Chondrocyte (in vitro differentiated cells): Measurements from ENCODE around the gene KCNK17. TPM values are rescaled to one million over a fixed set of nuclear protein-coding genes. Genes with fewer than 3 reads are reported as not detected.

ENCODE experiments used
- DNase-seq: peaks from one replicate; pipeline ENCODE4 v3.0.0; 2021; ENCODE audit warnings: mixed read lengths, low spot score
- H3K27ac Mint-ChIP-seq: one replicate; pipeline ENCODE4 v1.8.0; 2021; ENCODE audit warnings: mild to moderate bottlenecking, moderate library complexity, mixed read lengths; ENCODE audit not compliant: unreplicated experiment
- H3K27me3 Mint-ChIP-seq: 2 replicates; pipeline ENCODE4 v1.8.0; 2021; ENCODE audit warnings: low read depth, mixed read lengths
- H3K36me3 Mint-ChIP-seq: 2 replicates; pipeline ENCODE4 v1.8.0; 2021; ENCODE audit warnings: low read depth, mixed read lengths
- H3K4me1 Mint-ChIP-seq: 2 replicates; pipeline ENCODE4 v1.8.0; 2021; ENCODE audit warnings: low read depth, mild to moderate bottlenecking, mixed read lengths
- H3K4me3 Mint-ChIP-seq: one replicate; pipeline ENCODE4 v1.8.0; 2021; ENCODE audit warnings: mild to moderate bottlenecking, moderate library complexity, mixed read lengths; ENCODE audit not compliant: unreplicated experiment
- H3K9me3 Mint-ChIP-seq: 2 replicates; pipeline ENCODE4 v1.8.0; 2021; ENCODE audit warnings: low read depth, mixed read lengths
- total RNA-seq: library from RNA; stranded (reverse); gene quantifications from 3 replicates; pipeline ENCODE4 v1.2.1, GENCODE V29; 2021
- TF ChIP-seq, protein P1 (sequence below): fragments of 200-600 bp; sonication (generic); IDR thresholded peaks from 2 replicates; pipeline ENCODE4 v1.5.0; 2021; ENCODE audit warnings: antibody characterized with exemption, mild to moderate bottlenecking, moderate library complexity

The KCNK17 gene
- total RNA-seq, 1 donor from 2014 or later, result not detected

DNA sequence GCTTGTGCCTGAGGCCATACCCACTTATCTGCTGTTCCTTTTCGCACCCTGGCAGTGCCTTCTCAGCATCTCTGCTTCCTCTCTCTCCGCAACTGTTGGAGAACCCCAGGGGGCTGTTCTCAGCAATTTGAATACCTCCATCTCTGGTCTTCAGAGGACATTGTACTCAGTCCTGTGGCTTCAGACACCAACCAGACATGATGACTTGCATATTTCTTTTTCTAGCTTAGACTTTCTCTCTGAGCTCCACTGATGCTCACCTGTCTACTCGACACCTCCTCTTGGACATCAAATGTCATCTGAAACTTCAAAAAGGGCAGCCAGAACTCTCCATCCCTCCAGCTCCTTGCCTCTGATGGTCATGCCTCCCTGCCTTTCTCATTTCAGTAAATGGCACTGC is 27.1 kb upstream of the KCNK17 start:
- Mint-ChIP-seq H3K4me3 (no peak overlapping the region), H3K9me3 (no peaks in the 10 kb centered on the region), H3K4me1 (peaks cover 14% of the 10 kb centered on the region), H3K27ac (no peak overlapping the region), H3K36me3 (no peaks in the 10 kb centered on the region), H3K27me3 (peaks cover 13% of the 10 kb centered on the region)
- no peak for DNase-seq
- TF ChIP-seq, protein P1, sequence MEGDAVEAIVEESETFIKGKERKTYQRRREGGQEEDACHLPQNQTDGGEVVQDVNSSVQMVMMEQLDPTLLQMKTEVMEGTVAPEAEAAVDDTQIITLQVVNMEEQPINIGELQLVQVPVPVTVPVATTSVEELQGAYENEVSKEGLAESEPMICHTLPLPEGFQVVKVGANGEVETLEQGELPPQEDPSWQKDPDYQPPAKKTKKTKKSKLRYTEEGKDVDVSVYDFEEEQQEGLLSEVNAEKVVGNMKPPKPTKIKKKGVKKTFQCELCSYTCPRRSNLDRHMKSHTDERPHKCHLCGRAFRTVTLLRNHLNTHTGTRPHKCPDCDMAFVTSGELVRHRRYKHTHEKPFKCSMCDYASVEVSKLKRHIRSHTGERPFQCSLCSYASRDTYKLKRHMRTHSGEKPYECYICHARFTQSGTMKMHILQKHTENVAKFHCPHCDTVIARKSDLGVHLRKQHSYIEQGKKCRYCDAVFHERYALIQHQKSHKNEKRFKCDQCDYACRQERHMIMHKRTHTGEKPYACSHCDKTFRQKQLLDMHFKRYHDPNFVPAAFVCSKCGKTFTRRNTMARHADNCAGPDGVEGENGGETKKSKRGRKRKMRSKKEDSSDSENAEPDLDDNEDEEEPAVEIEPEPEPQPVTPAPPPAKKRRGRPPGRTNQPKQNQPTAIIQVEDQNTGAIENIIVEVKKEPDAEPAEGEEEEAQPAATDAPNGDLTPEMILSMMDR, result no peak

DNA sequence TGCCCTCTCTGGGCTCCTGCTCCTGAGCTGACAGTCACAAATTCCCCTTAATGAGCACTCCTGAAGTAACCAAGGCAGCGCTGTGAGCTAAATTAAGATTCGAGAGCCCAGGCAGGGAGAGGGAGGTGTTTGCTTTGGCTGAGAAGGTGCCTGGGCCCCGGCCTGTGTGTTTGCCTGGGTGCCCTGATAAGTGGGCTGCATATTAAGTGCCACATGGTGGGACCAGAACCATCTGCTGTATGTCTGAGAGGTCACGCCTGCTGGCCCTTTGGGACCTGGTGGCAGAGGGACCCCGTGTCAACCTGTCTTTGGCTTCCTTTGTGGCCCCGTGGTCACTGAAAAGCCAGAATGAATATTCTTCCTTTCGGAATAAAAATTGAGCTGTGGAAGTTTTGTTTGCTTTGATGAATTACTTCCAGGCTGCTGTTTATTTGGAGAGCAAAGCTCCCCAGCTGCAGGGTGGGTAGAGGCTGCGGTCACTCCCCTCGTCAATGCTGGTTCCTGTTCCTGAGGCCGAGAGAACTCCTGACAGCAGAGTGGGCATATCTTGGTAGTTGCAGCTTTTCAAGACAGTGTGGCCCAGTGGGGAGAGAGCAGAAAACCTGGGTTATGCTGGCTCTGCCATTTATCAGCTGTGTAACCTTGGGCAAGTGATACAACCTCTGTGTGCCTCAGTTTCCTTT is 25.8 kb upstream of the KCNK17 start:
- Mint-ChIP-seq H3K27ac (no peak overlapping the region), H3K27me3 (peaks cover 17% of the 10 kb centered on the region), H3K9me3 (no peaks in the 10 kb centered on the region), H3K36me3 (no peaks in the 10 kb centered on the region), H3K4me3 (no peak overlapping the region), H3K4me1 (peaks cover 11% of the 10 kb centered on the region)
- no peak for DNase-seq
- TF ChIP-seq, protein P1, result no peak

DNA sequence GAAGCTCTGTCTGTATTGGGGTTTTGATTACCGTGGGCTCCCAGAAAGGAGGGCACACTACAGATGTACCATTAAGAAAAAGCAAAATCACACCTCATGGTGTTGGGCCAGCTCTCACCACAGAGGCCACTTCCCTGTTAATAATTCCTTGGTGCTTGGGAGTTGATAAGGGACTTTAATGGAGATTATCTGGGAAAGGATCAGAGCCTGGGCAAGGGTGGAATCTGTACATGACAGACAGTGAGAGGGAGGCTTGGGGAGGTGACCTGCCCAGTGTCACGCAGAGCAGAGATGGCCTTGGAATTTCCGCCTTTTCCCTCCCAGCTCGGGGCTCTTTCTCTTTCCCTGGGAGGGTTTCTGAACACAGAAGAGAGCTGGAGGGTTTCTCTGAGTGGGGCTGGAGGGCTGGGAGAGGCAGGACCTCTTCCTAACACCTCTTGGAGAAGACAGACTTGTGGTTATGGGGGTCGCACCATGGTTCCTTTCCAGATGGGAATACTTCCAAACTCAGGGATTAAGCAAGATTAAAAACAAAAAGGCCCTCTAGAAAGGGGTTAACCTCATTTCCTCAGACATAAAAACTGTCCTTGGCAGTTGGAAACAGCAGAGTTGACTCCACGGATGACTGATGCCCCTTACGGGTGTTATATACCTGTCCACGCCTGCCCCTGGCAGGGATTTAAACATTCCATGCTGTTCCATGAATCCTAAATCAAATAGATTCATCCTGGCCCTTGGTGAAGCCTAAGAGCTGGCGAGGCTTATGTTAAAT is 25.1 kb upstream of the KCNK17 start:
- H3K4me3 Mint-ChIP-seq, result no peak overlapping the region
- peaks cover 17% of the 10 kb centered on the region for H3K27me3 Mint-ChIP-seq
- H3K27ac Mint-ChIP-seq, result no peak overlapping the region
- H3K9me3 Mint-ChIP-seq, result no peaks in the 10 kb centered on the region
- H3K4me1 Mint-ChIP-seq, result peaks cover 4% of the 10 kb centered on the region
- DNase-seq, result no peak
- no peaks in the 10 kb centered on the region for H3K36me3 Mint-ChIP-seq
- TF ChIP-seq, protein P1, result no peak

DNA sequence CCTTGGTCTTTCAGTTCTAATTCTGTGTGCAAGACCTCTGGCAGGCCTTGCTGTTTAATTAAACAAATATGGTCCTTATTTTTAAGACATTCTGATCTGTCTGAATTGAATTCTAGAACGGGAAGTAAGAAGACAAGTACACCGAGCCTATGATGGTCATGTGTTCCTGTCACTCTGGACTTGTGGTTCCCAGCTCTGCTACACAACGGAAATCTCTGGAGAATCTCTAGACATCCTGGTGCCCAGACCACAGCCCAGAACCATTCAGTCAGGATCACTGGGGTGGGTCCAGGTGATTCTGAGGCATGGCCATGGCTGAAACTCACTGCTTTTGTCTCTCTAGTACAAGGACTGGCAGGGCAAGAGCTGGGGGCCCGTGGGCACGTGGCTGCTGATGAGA is 24.2 kb upstream of the KCNK17 start:
- Mint-ChIP-seq H3K9me3 (no peaks in the 10 kb centered on the region), H3K4me3 (no peak overlapping the region), H3K36me3 (no peaks in the 10 kb centered on the region), H3K27me3 (peaks cover 22% of the 10 kb centered on the region), H3K4me1 (peaks cover 4% of the 10 kb centered on the region), H3K27ac (no peak overlapping the region)
- DNase-seq, result peak; percentile 43
- TF ChIP-seq, protein P1, result no peak

DNA sequence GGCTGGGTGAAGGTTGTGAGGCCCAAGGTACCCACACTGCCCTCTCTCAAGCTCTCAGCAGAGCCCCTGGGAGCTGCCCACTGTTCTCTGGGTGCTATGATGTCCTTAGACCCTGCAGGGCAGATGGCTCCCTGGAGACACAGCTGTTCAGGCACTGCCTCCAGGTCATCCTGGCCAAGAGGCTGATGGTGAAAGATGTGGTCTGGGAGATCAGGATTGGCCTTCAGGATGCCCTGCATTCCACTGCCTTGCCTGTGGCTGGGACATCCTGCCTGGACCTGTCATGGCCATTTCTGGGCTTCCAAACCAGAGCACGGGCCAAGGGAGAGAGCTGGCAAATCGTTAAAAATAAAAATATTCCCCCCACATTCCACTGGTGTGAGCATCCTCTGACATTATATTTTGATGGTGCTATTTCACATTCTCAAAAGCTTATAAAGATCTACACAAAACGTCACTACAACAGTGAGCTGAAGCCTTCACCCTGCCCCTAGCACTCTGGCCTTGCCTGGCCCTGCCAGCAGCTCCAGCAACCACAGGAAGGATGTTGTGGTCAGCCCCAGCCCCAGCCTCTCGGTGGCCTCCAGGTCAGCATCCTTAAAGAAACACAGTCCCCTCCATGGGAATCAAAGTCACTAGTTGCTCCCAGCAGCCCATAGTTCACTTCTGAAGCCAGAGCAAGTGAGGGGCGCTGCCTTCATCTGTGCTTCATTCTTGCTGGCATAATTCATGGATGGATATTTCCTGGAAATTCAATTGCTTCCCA is 21.7 kb upstream of the KCNK17 start:
- H3K4me3 Mint-ChIP-seq, result no peak overlapping the region
- peak; percentile 62 for DNase-seq
- no peaks in the 10 kb centered on the region for H3K9me3 Mint-ChIP-seq
- no peaks in the 10 kb centered on the region for H3K36me3 Mint-ChIP-seq
- H3K27ac Mint-ChIP-seq, result no peak overlapping the region
- H3K4me1 Mint-ChIP-seq, result peaks cover 4% of the 10 kb centered on the region
- TF ChIP-seq, protein P1, result no peak
- peaks cover 43% of the 10 kb centered on the region for H3K27me3 Mint-ChIP-seq
